H9 (cell line): Measurements from ENCODE around the gene ADAM17. TPM values are rescaled to one million over a fixed set of nuclear protein-coding genes. Genes with fewer than 3 reads are reported as not detected.

ENCODE experiments used
- DNase-seq: peaks from one replicate; pipeline ENCODE4 v3.0.0-alpha.2; 2017
- H2AFZ ChIP-seq: one replicate; pipeline ENCODE4 v1.6.1; 2013; ENCODE audit warnings: mild to moderate bottlenecking, low read length, control low read depth, moderate library complexity
- H2AK5ac ChIP-seq: 2 replicates; pipeline ENCODE4 v1.6.1; 2013; ENCODE audit warnings: low read length, control low read depth, mixed read lengths; ENCODE audit not compliant: insufficient read length
- H2BK120ac ChIP-seq: one replicate; pipeline ENCODE4 v1.6.1; 2013; ENCODE audit warnings: low read depth, mild to moderate bottlenecking, low read length, control low read depth, inconsistent platforms; ENCODE audit not compliant: poor library complexity, severe bottlenecking
- H2BK12ac ChIP-seq: 2 replicates; pipeline ENCODE4 v1.6.1; 2013; ENCODE audit warnings: low read length, control low read depth, mixed read lengths, low read depth; ENCODE audit not compliant: insufficient read length
- H2BK15ac ChIP-seq: 2 replicates; pipeline ENCODE4 v1.6.1; 2013; ENCODE audit warnings: low read depth, low read length, control low read depth
- H2BK20ac ChIP-seq: one replicate; pipeline ENCODE4 v1.6.1; 2013; ENCODE audit warnings: low read depth, mild to moderate bottlenecking, low read length, control low read depth, inconsistent platforms; ENCODE audit not compliant: poor library complexity, severe bottlenecking
- H2BK5ac ChIP-seq: 2 replicates; pipeline ENCODE4 v1.6.1; 2013; ENCODE audit warnings: low read length, control low read depth, mixed read lengths; ENCODE audit not compliant: insufficient read length
- H3K14ac ChIP-seq: 2 replicates; pipeline ENCODE4 v1.6.1; 2013; ENCODE audit warnings: low read length, control low read depth; ENCODE audit not compliant: insufficient read depth
- H3K18ac ChIP-seq: 2 replicates; pipeline ENCODE4 v1.6.1; 2013; ENCODE audit warnings: low read depth, mild to moderate bottlenecking, mixed read lengths, low read length, control low read depth; ENCODE audit not compliant: insufficient read length
- H3K23ac ChIP-seq: 2 replicates; pipeline ENCODE4 v1.6.1; 2013; ENCODE audit warnings: low read length, control low read depth, mixed read lengths, low read depth; ENCODE audit not compliant: insufficient read length
- H3K23me2 ChIP-seq: 2 replicates; pipeline ENCODE4 v1.6.1; 2013; ENCODE audit warnings: low read depth, mild to moderate bottlenecking, mixed read lengths, low read length, control low read depth; ENCODE audit not compliant: insufficient read length, poor library complexity, severe bottlenecking
- H3K27ac ChIP-seq: 2 replicates; pipeline ENCODE4 v1.5.1; 2013; ENCODE audit warnings: low read length, control low read depth, mixed read lengths, low read depth; ENCODE audit not compliant: insufficient read length
- H3K27me3 ChIP-seq: 2 replicates; pipeline ENCODE4 v1.6.1; 2013; ENCODE audit warnings: low read length, control low read depth, inconsistent platforms; ENCODE audit not compliant: insufficient read depth
- H3K4ac ChIP-seq: 2 replicates; pipeline ENCODE4 v1.6.1; 2013; ENCODE audit warnings: low read depth, mild to moderate bottlenecking, control low read depth, inconsistent platforms, low read length, moderate library complexity
- H3K4me1 ChIP-seq: 2 replicates; pipeline ENCODE4 v1.6.1; 2013; ENCODE audit warnings: low read length, control low read depth, inconsistent platforms; ENCODE audit not compliant: insufficient read depth
- H3K4me2 ChIP-seq: 2 replicates; pipeline ENCODE4 v1.6.1; 2013; ENCODE audit warnings: low read length, control low read depth, mixed read lengths; ENCODE audit not compliant: insufficient read length, insufficient read depth
- H3K56ac ChIP-seq: 2 replicates; pipeline ENCODE4 v1.6.1; 2013; ENCODE audit warnings: low read depth, mild to moderate bottlenecking, mixed read lengths, low read length, control low read depth; ENCODE audit not compliant: insufficient read length
- H3K79me1 ChIP-seq: 2 replicates; pipeline ENCODE4 v1.6.1; 2013; ENCODE audit warnings: low read depth, mild to moderate bottlenecking, moderate library complexity, low read length, control low read depth, inconsistent platforms; ENCODE audit not compliant: insufficient read depth, poor library complexity, severe bottlenecking
- H3K79me2 ChIP-seq: 2 replicates; pipeline ENCODE4 v1.6.1; 2013; ENCODE audit warnings: low read length, control low read depth, inconsistent platforms; ENCODE audit not compliant: insufficient read depth
- H3K9ac ChIP-seq: 2 replicates; pipeline ENCODE4 v1.6.1; 2013; ENCODE audit warnings: low read length, control low read depth, mixed read lengths; ENCODE audit not compliant: insufficient read length; ENCODE audit errors: extremely low read depth
- H3K9me3 ChIP-seq: one replicate; pipeline ENCODE4 v1.6.1; 2013; ENCODE audit warnings: low read depth, low read length, inconsistent platforms; ENCODE audit not compliant: control insufficient read depth
- H3T11ph ChIP-seq: one replicate; pipeline ENCODE4 v1.6.1; 2013; ENCODE audit warnings: mild to moderate bottlenecking, low read length, control low read depth, inconsistent platforms
- H4K20me1 ChIP-seq: one replicate; pipeline ENCODE4 v1.6.1; 2013; ENCODE audit not compliant: control insufficient read depth, insufficient read length, insufficient read depth
- H4K5ac ChIP-seq: 2 replicates; pipeline ENCODE4 v1.6.1; 2013; ENCODE audit warnings: low read depth, mild to moderate bottlenecking, mixed read lengths, low read length, control low read depth; ENCODE audit not compliant: insufficient read length
- H4K8ac ChIP-seq: replicated peaks from 2 replicates; pipeline ENCODE4 v1.6.1; 2013; ENCODE audit warnings: low read length, control low read depth, mixed read lengths, low read depth; ENCODE audit not compliant: insufficient read length
- H4K91ac ChIP-seq: 2 replicates; pipeline ENCODE4 v1.6.1; 2013; ENCODE audit warnings: low read depth, mild to moderate bottlenecking, moderate library complexity, mixed read lengths, low read length, control low read depth; ENCODE audit not compliant: insufficient read length
- H3K27ac Mint-ChIP-seq, 3 experiments: 2 replicates in 2 of 3; 3 replicates in 1 of 3; pipeline ENCODE4 v1.8.0; 2020 to 2021; ENCODE audit warnings: mixed read lengths in 3 of 3, mild to moderate bottlenecking in 1 of 3, moderate library complexity in 1 of 3
- H3K27me3 Mint-ChIP-seq: 2 replicates; pipeline ENCODE4 v1.8.0; 2021; ENCODE audit warnings: low read depth, mild to moderate bottlenecking, moderate library complexity, mixed read lengths
- H3K36me3 Mint-ChIP-seq, 3 experiments: 2 replicates in 2 of 3; 3 replicates in 1 of 3; pipeline ENCODE4 v1.8.0; 2020 to 2021; ENCODE audit warnings: low read depth in 3 of 3, mixed read lengths in 3 of 3; ENCODE audit not compliant: insufficient read depth in 1 of 3
- H3K4me1 Mint-ChIP-seq, 2 experiments: 2 replicates each; pipeline ENCODE4 v1.8.0; 2020; ENCODE audit warnings: mixed read lengths in 2 of 2
- H3K4me3 Mint-ChIP-seq, 2 experiments: 2 replicates in 1 of 2; 3 replicates in 1 of 2; pipeline ENCODE4 v1.8.0; 2020 to 2021; ENCODE audit warnings: mild to moderate bottlenecking in 2 of 2, mixed read lengths in 2 of 2, moderate library complexity in 1 of 2
- H3K9me3 Mint-ChIP-seq, 2 experiments: 2 replicates in 1 of 2; 3 replicates in 1 of 2; pipeline ENCODE4 v1.8.0; 2020; ENCODE audit warnings: mild to moderate bottlenecking in 2 of 2, mixed read lengths in 2 of 2, moderate library complexity in 1 of 2
- CTCF ChIP-seq: fragments of 200-600 bp; sonication (generic); conservative IDR thresholded peaks from 3 replicates; pipeline ENCODE4 v1.8.0; 2021; ENCODE audit warnings: antibody characterized with exemption, mild to moderate bottlenecking
- WGBS: extraction: QIAGEN DNeasy Blood & Tissue Kit; methylation state at CpG from one replicate; pipeline ENCODE4 v1.1.7; 2013; ENCODE audit warnings: missing lambda C conversion rate, low lambda C conversion rate, mixed read lengths; ENCODE audit not compliant: insufficient read length; ENCODE audit errors: extremely low coverage; 5-methylcytosine and 5-hydroxymethylcytosine counted together
- total RNA-seq: library from RNA; stranded (reverse); gene quantifications from 2 replicates; pipeline ENCODE4 v1.2.1, GENCODE V29; 2021

Gene ADAM17
- total RNA-seq, 1 experiment from 2014 or later = 26.3 TPM

- no peak overlapping the region for H4K91ac ChIP-seq
- no peak overlapping the region for H4K8ac ChIP-seq
- H3K4me2 ChIP-seq = no peak overlapping the region
- no peaks in the 10 kb centered on the region for H3K4me1 ChIP-seq
- no peak overlapping the region for H2BK20ac ChIP-seq
- H3K27me3 ChIP-seq = no peaks in the 10 kb centered on the region
- Mint-ChIP-seq H3K4me3 (no peak overlapping the region), H3K4me1 (peaks cover 16 to 19% of the 10 kb centered on the region in 2 experiments), H3K9me3 (peaks cover 3 to 9% of the 10 kb centered on the region in 2 experiments; a peak in 3 of 5 replicates), H3K27ac (peak overlapping the region; percentile 4 to 40 (median 26); a peak in 3 of 7 replicates), H3K36me3 (peaks cover 6 to 36% (median 17%) of the 10 kb centered on the region in 3 experiments; a peak in 6 of 7 replicates), H3K27me3 (peaks cover 4% of the 10 kb centered on the region)
- H3T11ph ChIP-seq = no peak overlapping the region
- no peak overlapping the region for H3K56ac ChIP-seq
- H4K5ac ChIP-seq = no peak overlapping the region
- H2BK12ac ChIP-seq = no peak overlapping the region
- no peak overlapping the region for H2AK5ac ChIP-seq
- peaks cover 9% of the 10 kb centered on the region for H3K23me2 ChIP-seq
- no peak overlapping the region for H3K23ac ChIP-seq
- no peak overlapping the region for H2BK120ac ChIP-seq
- H3K9ac ChIP-seq = no peak overlapping the region
- no peak overlapping the region for H3K14ac ChIP-seq
- H3K9me3 ChIP-seq = no peaks in the 10 kb centered on the region
- no peak overlapping the region for H2BK15ac ChIP-seq
- H3K4ac ChIP-seq = no peak overlapping the region
- H3K27ac ChIP-seq = no peak overlapping the region
- no peaks in the 10 kb centered on the region for H4K20me1 ChIP-seq
- H2BK5ac ChIP-seq = no peak overlapping the region
- H2AFZ ChIP-seq = no peak overlapping the region
- no peaks in the 10 kb centered on the region for H3K79me1 ChIP-seq
- no peak overlapping the region for H3K18ac ChIP-seq
- no peak for DNase-seq
- no CpG with 5 or more reads among the region's 3 CpGs for WGBS
- no peaks in the 10 kb centered on the region for H3K79me2 ChIP-seq
- TF ChIP-seq CTCF = no peak
Measured at GRCh38 chr2:9478526-9478925, 77.1 kb downstream of the ADAM17 start.
